Stimulated activated CD8-positive, alpha-beta memory T cell treated with anti-CD3 and anti-CD28 coated beads, Interleukin-4, amount 100 ng/mL, for 24 hours (primary cell): ENCODE data around the gene NRF1.

ENCODE experiments used
- DNase-seq: peaks from one replicate; pipeline ENCODE4 v3.0.0-alpha.2; 2020; ENCODE audit warnings: low read depth

The NRF1 gene

GRCh38 chr7:129740574-129741410 is 129.3 kb downstream of the NRF1 start:
- no peak for DNase-seq

GRCh38 chr7:129741743-129742213 is 130.3 kb downstream of the NRF1 start:
- no peak for DNase-seq

- no peak for DNase-seq
Observed at GRCh38 chr7:129742256-129742655, 130.7 kb downstream of the NRF1 start.

- DNase-seq: no peak
Observed at GRCh38 chr7:129746857-129747529, 135.5 kb downstream of the NRF1 start.

- DNase-seq: no peak
Observed at GRCh38 chr7:129748356-129749109, 137.0 kb downstream of the NRF1 start.

GRCh38 chr7:129750091-129750490 is 138.6 kb downstream of the NRF1 start:
- no peak for DNase-seq

GRCh38 chr7:129750501-129750900 is 139.0 kb downstream of the NRF1 start:
- no peak for DNase-seq

- no peak for DNase-seq
Observed at GRCh38 chr7:129751916-129752315, 140.4 kb downstream of the NRF1 start.

GRCh38 chr7:129752760-129753159 is 141.2 kb downstream of the NRF1 start:
- no peak for DNase-seq

GRCh38 chr7:129754406-129754805 is 142.9 kb downstream of the NRF1 start:
- DNase-seq: no peak

- no peak for DNase-seq
Observed at GRCh38 chr7:129757991-129758390, 146.5 kb downstream of the NRF1 start.

- DNase-seq: no peak
Observed at GRCh38 chr7:129762387-129762969, 151.0 kb downstream of the NRF1 start.

- DNase-seq: no peak
Observed at GRCh38 chr7:129764247-129765084, 152.9 kb downstream of the NRF1 start.

- DNase-seq: no peak
Observed at GRCh38 chr7:129765352-129765751, 153.8 kb downstream of the NRF1 start.

GRCh38 chr7:129767120-129768015 is 155.8 kb downstream of the NRF1 start:
- no peak for DNase-seq

GRCh38 chr7:129768614-129769399 is 157.3 kb downstream of the NRF1 start:
- no peak for DNase-seq

- DNase-seq: no peak
Observed at GRCh38 chr7:129769400-129769774, 157.9 kb downstream of the NRF1 start.

- DNase-seq: no peak
Observed at GRCh38 chr7:129769866-129770808, 158.6 kb downstream of the NRF1 start.
